ENCODE data around the gene FGF3.

FGF3 gene

DNA sequence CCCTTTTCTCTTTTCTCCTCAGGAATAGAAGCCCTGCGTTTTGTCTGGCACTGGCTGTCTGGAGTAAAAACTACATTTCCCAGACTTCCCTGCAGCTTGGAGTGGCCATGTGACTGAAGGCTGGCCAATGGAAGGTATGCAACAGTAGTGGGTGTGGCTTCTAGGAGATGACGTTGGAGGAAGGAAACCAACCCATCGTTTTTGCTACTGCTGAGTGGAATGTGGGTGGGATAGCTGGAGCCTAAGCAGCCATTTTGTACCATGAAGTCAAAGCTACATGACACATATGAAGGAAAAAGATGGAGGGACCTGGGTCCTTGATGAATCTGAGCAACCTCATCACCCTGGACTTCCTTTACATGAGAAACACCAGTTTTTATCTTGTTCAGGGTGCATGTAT is 19.6 kb downstream of the FGF3 start:
- DNase-seq (ENCODE audit: low read depth) = peak; percentile 11
- TF ChIP-seq, protein P1, sequence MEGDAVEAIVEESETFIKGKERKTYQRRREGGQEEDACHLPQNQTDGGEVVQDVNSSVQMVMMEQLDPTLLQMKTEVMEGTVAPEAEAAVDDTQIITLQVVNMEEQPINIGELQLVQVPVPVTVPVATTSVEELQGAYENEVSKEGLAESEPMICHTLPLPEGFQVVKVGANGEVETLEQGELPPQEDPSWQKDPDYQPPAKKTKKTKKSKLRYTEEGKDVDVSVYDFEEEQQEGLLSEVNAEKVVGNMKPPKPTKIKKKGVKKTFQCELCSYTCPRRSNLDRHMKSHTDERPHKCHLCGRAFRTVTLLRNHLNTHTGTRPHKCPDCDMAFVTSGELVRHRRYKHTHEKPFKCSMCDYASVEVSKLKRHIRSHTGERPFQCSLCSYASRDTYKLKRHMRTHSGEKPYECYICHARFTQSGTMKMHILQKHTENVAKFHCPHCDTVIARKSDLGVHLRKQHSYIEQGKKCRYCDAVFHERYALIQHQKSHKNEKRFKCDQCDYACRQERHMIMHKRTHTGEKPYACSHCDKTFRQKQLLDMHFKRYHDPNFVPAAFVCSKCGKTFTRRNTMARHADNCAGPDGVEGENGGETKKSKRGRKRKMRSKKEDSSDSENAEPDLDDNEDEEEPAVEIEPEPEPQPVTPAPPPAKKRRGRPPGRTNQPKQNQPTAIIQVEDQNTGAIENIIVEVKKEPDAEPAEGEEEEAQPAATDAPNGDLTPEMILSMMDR (IDR thresholded peaks at IDR 0.05; ENCODE audit: low read length, missing control alignments) = no peak
- no peak overlapping the region for H3K4me3 ChIP-seq (replicated peaks; ENCODE audit: low read depth, low read length)

DNA sequence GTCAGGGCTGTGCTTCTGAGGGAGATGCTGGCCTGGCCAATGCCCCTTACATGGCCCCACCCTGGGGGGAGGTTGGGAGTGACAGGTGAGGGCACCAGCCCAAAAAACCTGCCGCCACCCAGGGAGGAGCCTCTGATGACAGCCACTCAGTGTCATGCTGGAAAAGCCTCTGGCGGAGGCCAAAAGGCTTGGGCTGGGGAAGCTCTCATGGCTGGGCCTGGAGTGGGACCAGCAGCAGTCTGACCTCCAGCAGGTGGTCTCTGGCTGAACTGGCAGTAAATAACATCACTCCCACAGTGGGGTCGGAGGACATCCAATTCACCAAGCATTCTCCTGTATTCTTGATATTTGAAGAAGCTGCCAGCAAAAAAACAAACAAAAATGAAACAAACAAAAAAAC is 20.1 kb downstream of the FGF3 start:
- H3K4me3 ChIP-seq (replicated peaks; ENCODE audit: low read depth, low read length) = no peak overlapping the region
- TF ChIP-seq, protein P1 (IDR thresholded peaks at IDR 0.05; ENCODE audit: low read length, missing control alignments) = no peak
- no peak for DNase-seq (ENCODE audit: low read depth)

GRCh38 chr11:69797737-69798528 is 21.3 kb downstream of the FGF3 start:
- TF ChIP-seq, protein P1 (IDR thresholded peaks at IDR 0.05; ENCODE audit: low read length, missing control alignments) = no peak
- H3K4me3 ChIP-seq (replicated peaks; ENCODE audit: low read depth, low read length) = no peak overlapping the region
- DNase-seq (ENCODE audit: low read depth) = no peak

- no peak overlapping the region for H3K4me3 ChIP-seq (replicated peaks; ENCODE audit: low read depth, low read length)
- TF ChIP-seq, protein P1 (IDR thresholded peaks at IDR 0.05; ENCODE audit: low read length, missing control alignments) = no peak
- DNase-seq (ENCODE audit: low read depth) = no peak
Measured at GRCh38 chr11:69797156-69797555, 22.1 kb downstream of the FGF3 start.

DNA sequence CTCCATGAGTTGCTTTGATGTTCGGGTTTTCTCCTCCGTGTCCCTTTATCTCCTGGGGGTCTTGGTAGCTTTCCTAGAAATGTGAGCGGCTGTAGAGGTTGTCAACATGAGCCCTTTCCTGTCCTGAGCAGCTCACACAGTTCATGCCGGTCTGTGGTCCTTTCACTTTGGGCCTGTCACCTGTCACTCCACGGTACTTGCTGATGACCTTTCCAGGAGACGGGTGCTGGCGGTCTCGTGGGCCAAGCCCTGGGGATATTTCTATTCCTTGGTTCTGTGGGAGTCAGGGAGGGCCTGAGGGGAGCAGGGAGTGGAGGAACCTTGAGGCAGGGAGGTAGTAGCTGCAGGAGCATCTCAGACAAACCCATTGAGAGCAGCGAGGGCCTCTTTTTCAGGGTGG is 23.2 kb downstream of the FGF3 start:
- H3K4me3 ChIP-seq (replicated peaks; ENCODE audit: low read depth, low read length) = no peak overlapping the region
- TF ChIP-seq, protein P1 (IDR thresholded peaks at IDR 0.05; ENCODE audit: low read length, missing control alignments) = no peak
- no peak for DNase-seq (ENCODE audit: low read depth)

DNA sequence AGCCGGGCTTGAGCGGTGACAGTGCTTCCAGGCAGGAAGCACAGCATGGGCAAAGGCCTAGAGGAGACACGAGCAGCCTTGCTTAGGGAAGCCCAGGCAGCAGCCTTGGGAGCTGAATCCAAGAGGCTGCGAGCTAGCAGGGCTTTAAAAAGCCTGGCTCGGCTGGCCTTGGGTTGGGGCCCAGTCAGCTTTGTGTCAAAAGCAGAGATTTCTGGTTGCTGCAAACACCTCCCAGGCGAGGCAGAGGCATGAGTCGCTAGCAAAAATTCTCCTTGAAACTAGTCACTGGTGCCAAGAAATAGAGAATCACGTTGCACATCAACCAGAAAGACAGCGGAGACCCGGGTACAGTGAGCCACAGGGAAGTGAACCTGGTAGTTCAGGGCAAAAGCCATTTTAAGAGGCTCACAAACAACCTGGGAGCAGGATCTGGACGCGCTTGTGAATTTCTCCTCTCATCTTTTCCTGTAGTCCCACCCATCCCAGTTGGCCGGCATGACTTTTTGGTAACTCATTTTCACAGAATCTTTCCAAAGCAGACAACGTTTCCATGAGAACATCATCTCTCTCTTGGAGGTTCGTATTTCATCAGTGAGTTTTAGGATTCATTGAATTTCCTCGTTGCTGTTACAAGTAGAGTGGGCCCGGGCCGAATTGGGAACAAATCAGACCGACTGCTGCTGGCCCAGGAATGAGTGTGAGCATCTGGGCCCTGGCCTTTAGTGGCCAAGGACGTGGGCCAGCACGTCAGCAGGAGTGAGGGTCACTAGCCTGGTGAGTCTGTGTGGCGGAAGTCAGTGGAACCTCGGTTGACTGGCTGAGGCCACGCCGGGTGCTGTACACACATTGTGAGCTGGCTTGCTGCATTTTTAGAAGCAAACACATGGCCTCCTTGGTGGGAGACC is 27.7 kb downstream of the FGF3 start:
- no peak overlapping the region for H3K4me3 ChIP-seq (replicated peaks; ENCODE audit: low read depth, low read length)
- peak; percentile 13 for DNase-seq (ENCODE audit: low read depth)
- TF ChIP-seq, protein P1 (IDR thresholded peaks at IDR 0.05; ENCODE audit: low read length, missing control alignments) = no peak
